Measurements from ENCODE around the gene TFPI2.

Gene TFPI2

DNA sequence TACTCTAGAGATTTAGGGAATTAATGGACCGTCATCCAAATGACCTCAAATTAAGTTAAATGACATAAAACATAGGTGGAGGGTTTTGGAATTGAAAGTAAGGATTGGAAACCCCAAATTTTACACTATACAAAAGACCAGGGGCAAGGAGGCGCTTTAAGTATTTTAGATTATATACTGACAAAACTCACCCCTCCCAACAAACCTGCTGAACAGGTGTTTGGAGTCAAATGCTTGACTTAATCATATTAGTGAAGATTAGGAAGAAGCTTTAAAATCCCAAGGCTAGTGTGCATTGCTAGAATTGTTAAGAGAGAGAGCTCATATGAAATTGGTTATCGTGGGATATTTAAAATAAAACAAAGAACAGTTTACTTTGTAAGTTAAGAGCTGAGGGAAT lies 15.7 kb upstream of the TFPI2 start, which contains the start of gene GNGT1:
GNGT1 (plus strand) TSS at position 301 of the 400 bp plus-strand sequence. CDS start 180 bp downstream, outside the sequence.
- TF ChIP-seq, protein P1, sequence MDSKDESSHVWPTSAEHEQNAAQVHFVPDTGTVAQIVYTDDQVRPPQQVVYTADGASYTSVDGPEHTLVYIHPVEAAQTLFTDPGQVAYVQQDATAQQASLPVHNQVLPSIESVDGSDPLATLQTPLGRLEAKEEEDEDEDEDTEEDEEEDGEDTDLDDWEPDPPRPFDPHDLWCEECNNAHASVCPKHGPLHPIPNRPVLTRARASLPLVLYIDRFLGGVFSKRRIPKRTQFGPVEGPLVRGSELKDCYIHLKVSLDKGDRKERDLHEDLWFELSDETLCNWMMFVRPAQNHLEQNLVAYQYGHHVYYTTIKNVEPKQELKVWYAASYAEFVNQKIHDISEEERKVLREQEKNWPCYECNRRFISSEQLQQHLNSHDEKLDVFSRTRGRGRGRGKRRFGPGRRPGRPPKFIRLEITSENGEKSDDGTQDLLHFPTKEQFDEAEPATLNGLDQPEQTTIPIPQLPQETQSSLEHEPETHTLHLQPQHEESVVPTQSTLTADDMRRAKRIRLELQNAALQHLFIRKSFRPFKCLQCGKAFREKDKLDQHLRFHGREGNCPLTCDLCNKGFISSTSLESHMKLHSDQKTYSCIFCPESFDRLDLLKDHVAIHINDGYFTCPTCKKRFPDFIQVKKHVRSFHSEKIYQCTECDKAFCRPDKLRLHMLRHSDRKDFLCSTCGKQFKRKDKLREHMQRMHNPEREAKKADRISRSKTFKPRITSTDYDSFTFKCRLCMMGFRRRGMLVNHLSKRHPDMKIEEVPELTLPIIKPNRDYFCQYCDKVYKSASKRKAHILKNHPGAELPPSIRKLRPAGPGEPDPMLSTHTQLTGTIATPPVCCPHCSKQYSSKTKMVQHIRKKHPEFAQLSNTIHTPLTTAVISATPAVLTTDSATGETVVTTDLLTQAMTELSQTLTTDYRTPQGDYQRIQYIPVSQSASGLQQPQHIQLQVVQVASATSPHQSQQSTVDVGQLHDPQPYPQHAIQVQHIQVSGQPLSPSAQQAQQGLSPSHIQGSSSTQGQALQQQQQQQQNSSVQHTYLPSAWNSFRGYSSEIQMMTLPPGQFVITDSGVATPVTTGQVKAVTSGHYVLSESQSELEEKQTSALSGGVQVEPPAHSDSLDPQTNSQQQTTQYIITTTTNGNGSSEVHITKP (tag by site-specific recombination; IDR thresholded peaks at IDR 0.05): no peak
- no peak for TF ChIP-seq ZFP69B (tag by site-specific recombination; IDR thresholded peaks at IDR 0.05)
- no peak within 1 kb of the TSS for H3K27ac ChIP-seq (ENCODE audit: extremely low read depth, low read depth, low read length)
- no peak within 1 kb of the TSS for H3K4me3 ChIP-seq (ENCODE audit: low read depth, low read length)
- H3K9me3 ChIP-seq (ENCODE audit: control insufficient read depth, insufficient read depth, low read depth, low read length): no peaks in the 10 kb centered on the region
- no peaks in the 10 kb centered on the region for H3K36me3 ChIP-seq (ENCODE audit: control insufficient read depth in 2 of 2, insufficient read depth in 1 of 2, low read length in 2 of 2)
- POLR2A ChIA-PET: no interaction called here
- H3K4me1 ChIP-seq (ENCODE audit: control insufficient read depth, insufficient read depth, low read length): no peaks in the 10 kb centered on the region
- CTCF ChIA-PET: interaction anchor here (0.6 to 1.0 kb wide), 5 partner anchors 47 to 181 kb away, joined by 3 to 4 read pairs (median 3); partner anchors contain the start of gene BET1

DNA sequence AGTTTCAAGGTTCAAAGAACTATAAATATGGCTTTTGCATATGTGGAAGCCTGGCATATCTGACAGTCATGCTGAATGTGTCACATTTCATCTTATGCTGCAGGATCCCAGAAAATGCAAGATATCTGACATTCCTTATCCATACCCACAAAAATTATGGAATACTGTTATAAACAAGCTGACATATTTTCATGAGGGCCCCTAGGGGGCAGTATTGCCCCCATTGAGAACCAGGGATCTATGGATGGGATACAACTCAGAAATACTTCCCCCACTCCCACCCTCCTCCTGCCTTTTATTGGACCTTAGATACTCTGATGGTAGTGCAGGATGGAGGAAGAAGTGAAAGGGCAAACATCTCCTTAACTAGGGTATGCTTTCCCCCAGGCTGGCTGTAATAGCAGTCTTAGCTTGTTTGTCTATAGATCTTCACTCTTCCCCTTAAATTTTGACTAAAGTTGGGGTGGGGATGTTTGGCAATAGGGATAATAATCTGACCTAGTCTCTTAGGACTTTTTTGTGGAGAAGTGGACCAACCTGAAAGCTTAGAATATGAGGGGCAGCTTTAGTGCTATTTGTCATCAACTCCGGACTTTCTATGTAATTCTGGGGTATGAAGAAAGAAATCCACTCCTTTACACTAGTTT lies 12.3 kb upstream of the TFPI2 start:
- Histone ChIP-seq H3K4me3 (ENCODE audit: low read depth, low read length) (no peak overlapping the region), H3K36me3 (ENCODE audit: control insufficient read depth in 2 of 2, insufficient read depth in 1 of 2, low read length in 2 of 2) (no peaks in the 10 kb centered on the region), H3K27ac (ENCODE audit: extremely low read depth, low read depth, low read length) (no peak overlapping the region), H3K4me1 (ENCODE audit: control insufficient read depth, insufficient read depth, low read length) (no peaks in the 10 kb centered on the region), H3K9me3 (ENCODE audit: control insufficient read depth, insufficient read depth, low read depth, low read length) (no peaks in the 10 kb centered on the region)
- ChIA-PET CTCF (interaction anchor here (0.5 to 4.9 kb wide), 22 partner anchors 8 to 1580 kb away, joined by 3 to 42 read pairs (median 4); partner anchors contain the start of gene TFPI2), POLR2A (interaction anchor here (0.6 kb wide), 1 partner anchor 15 kb away, joined by 3 read pairs; no protein-coding TSS in a partner anchor)
- no peak for TF ChIP-seq ZNF274 (IDR thresholded peaks at IDR 0.05; ENCODE audit: low read length)
- no peak for TF ChIP-seq ZNF274 (tag by site-specific recombination; IDR thresholded peaks at IDR 0.05; ENCODE audit: borderline replicate concordance)
- TF ChIP-seq, protein P2, sequence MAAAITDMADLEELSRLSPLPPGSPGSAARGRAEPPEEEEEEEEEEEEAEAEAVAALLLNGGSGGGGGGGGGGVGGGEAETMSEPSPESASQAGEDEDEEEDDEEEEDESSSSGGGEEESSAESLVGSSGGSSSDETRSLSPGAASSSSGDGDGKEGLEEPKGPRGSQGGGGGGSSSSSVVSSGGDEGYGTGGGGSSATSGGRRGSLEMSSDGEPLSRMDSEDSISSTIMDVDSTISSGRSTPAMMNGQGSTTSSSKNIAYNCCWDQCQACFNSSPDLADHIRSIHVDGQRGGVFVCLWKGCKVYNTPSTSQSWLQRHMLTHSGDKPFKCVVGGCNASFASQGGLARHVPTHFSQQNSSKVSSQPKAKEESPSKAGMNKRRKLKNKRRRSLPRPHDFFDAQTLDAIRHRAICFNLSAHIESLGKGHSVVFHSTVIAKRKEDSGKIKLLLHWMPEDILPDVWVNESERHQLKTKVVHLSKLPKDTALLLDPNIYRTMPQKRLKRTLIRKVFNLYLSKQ (tag by site-specific recombination; IDR thresholded peaks at IDR 0.05; ENCODE audit: borderline replicate concordance): no peak
- peak; percentile 16; the same call in 1 of the 2 replicates for TF ChIP-seq ZSCAN30 (tag by site-specific recombination; IDR thresholded peaks at IDR 0.05)
- TF ChIP-seq, protein P3, sequence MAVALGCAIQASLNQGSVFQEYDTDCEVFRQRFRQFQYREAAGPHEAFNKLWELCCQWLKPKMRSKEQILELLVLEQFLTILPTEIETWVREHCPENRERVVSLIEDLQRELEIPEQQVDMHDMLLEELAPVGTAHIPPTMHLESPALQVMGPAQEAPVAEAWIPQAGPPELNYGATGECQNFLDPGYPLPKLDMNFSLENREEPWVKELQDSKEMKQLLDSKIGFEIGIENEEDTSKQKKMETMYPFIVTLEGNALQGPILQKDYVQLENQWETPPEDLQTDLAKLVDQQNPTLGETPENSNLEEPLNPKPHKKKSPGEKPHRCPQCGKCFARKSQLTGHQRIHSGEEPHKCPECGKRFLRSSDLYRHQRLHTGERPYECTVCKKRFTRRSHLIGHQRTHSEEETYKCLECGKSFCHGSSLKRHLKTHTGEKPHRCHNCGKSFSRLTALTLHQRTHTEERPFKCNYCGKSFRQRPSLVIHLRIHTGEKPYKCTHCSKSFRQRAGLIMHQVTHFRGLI (tag by site-specific recombination; IDR thresholded peaks at IDR 0.05): no peak
- no peak for TF ChIP-seq KLF9 (tag by site-specific recombination; IDR thresholded peaks at IDR 0.05; ENCODE audit: low read depth)
- peak; percentile 86 for TF ChIP-seq ZNF37A (tag by site-specific recombination; IDR thresholded peaks at IDR 0.05)
- TF ChIP-seq KLF7 (tag by site-specific recombination; IDR thresholded peaks at IDR 0.05; ENCODE audit: borderline replicate concordance): no peak
- TF ChIP-seq HOXC10 (CRISPR knock-in tag; IDR thresholded peaks at IDR 0.05): no peak
- no peak for TF ChIP-seq ZBTB8A (tag by site-specific recombination; IDR thresholded peaks at IDR 0.05)
- TF ChIP-seq ZNF558 (tag by site-specific recombination; IDR thresholded peaks at IDR 0.05): no peak
- TF ChIP-seq ZNF114 (tag by site-specific recombination; IDR thresholded peaks at IDR 0.05): no peak
- no peak for TF ChIP-seq ZEB2 (tag by site-specific recombination; IDR thresholded peaks at IDR 0.05)
- TF ChIP-seq, protein P4, sequence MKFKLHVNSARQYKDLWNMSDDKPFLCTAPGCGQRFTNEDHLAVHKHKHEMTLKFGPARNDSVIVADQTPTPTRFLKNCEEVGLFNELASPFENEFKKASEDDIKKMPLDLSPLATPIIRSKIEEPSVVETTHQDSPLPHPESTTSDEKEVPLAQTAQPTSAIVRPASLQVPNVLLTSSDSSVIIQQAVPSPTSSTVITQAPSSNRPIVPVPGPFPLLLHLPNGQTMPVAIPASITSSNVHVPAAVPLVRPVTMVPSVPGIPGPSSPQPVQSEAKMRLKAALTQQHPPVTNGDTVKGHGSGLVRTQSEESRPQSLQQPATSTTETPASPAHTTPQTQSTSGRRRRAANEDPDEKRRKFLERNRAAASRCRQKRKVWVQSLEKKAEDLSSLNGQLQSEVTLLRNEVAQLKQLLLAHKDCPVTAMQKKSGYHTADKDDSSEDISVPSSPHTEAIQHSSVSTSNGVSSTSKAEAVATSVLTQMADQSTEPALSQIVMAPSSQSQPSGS (tag by site-specific recombination; IDR thresholded peaks at IDR 0.05; ENCODE audit: low read depth): no peak
- no peak for TF ChIP-seq ZFP41 (tag by site-specific recombination; IDR thresholded peaks at IDR 0.05; ENCODE audit: borderline replicate concordance)
- no peak for TF ChIP-seq ZNF311 (tag by site-specific recombination; IDR thresholded peaks at IDR 0.05; ENCODE audit: borderline replicate concordance)
- no peak for TF ChIP-seq ZNF121 (tag by site-specific recombination; IDR thresholded peaks at IDR 0.05)
- TF ChIP-seq, protein P5, sequence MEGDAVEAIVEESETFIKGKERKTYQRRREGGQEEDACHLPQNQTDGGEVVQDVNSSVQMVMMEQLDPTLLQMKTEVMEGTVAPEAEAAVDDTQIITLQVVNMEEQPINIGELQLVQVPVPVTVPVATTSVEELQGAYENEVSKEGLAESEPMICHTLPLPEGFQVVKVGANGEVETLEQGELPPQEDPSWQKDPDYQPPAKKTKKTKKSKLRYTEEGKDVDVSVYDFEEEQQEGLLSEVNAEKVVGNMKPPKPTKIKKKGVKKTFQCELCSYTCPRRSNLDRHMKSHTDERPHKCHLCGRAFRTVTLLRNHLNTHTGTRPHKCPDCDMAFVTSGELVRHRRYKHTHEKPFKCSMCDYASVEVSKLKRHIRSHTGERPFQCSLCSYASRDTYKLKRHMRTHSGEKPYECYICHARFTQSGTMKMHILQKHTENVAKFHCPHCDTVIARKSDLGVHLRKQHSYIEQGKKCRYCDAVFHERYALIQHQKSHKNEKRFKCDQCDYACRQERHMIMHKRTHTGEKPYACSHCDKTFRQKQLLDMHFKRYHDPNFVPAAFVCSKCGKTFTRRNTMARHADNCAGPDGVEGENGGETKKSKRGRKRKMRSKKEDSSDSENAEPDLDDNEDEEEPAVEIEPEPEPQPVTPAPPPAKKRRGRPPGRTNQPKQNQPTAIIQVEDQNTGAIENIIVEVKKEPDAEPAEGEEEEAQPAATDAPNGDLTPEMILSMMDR (tag by site-specific recombination; IDR thresholded peaks at IDR 0.05): 0 out of 2 replicates have a peak, but pooled peaks have one; percentile 27
- no peak for TF ChIP-seq ZNF677 (tag by site-specific recombination; IDR thresholded peaks at IDR 0.05)
- no peak for TF ChIP-seq ZNF555 (tag by site-specific recombination; conservative IDR thresholded peaks at IDR 0.05)
- TF ChIP-seq YY1 (tag by site-specific recombination; IDR thresholded peaks at IDR 0.05): no peak
- no peak for TF ChIP-seq GLI2 (tag by site-specific recombination; IDR thresholded peaks at IDR 0.05; ENCODE audit: borderline replicate concordance, low read depth)
- no peak for TF ChIP-seq ZNF514 (tag by site-specific recombination; IDR thresholded peaks at IDR 0.05)

Measured in HEK293 (cell line).